Muscle of arm (tissue), 12 donors: Measurements from ENCODE around the gene TNPO2. TPM values are rescaled to one million over a fixed set of nuclear protein-coding genes. Genes with fewer than 3 reads are reported as not detected.
"Not testable (repeated sequence)": the region's sequence is repeated elsewhere in the genome, so short reads cannot be mapped to it uniquely, and the experiment has no call there.

ENCODE experiments used
- DNase-seq: peaks from one replicate; pipeline ENCODE4 v3.0.0-alpha.2; 2013
- polyA plus RNA-seq, 12 donors: library from polyadenylated mRNA; unstranded; fragments of 120-200 nt; gene quantifications; one replicate each; pipeline ENCODE4 v1.2.1, GENCODE V29; 2013; ENCODE audit not compliant: insufficient read length in 12 of 12

Gene TNPO2
- polyA plus RNA-seq, 12 donors, result 37.4 to 93.0 (median 51.3) TPM; not detected in 1

GRCh38 chr19:12708641-12709040 lies 15.1 kb downstream of the TNPO2 start:
- no peak for DNase-seq

- no peak for DNase-seq
Measured at GRCh38 chr19:12706332-12706718, 17.4 kb downstream of the TNPO2 start.

GRCh38 chr19:12705654-12706331 lies 17.9 kb downstream of the TNPO2 start:
- DNase-seq, result no peak

GRCh38 chr19:12705169-12705568 lies 18.6 kb downstream of the TNPO2 start:
- no peak for DNase-seq

GRCh38 chr19:12703046-12703445 lies 20.7 kb downstream of the TNPO2 start:
- peak; percentile 41 for DNase-seq

- no peak for DNase-seq
Measured at GRCh38 chr19:12701596-12702282, 22.0 kb downstream of the TNPO2 start.

- no peak for DNase-seq
Measured at GRCh38 chr19:12698138-12698537, 25.6 kb downstream of the TNPO2 start.

- DNase-seq, result not testable (repeated sequence)
Measured at GRCh38 chr19:12697425-12697824, 26.3 kb downstream of the TNPO2 start.

GRCh38 chr19:12696366-12697335 lies 27.1 kb downstream of the TNPO2 start, which contains the start of gene FBXW9:
FBXW9 (minus strand) TSS chr19:12696631; CDS start chr19:12696581, 50 bp downstream.
- peak; percentile 98 for DNase-seq

GRCh38 chr19:12695997-12696365 lies 27.8 kb downstream of the TNPO2 start:
- DNase-seq, result no peak

GRCh38 chr19:12695514-12695913 lies 28.2 kb downstream of the TNPO2 start:
- no peak for DNase-seq

- DNase-seq, result no peak
Measured at GRCh38 chr19:12695096-12695495, 28.6 kb downstream of the TNPO2 start.

GRCh38 chr19:12694641-12695040 lies 29.1 kb downstream of the TNPO2 start:
- DNase-seq, result no peak

- DNase-seq, result no peak
Measured at GRCh38 chr19:12692960-12693359, 30.8 kb downstream of the TNPO2 start.

GRCh38 chr19:12689581-12690216 lies 34.0 kb downstream of the TNPO2 start:
- DNase-seq, result no peak

- DNase-seq, result no peak
Measured at GRCh38 chr19:12689012-12689411, 34.7 kb downstream of the TNPO2 start.

GRCh38 chr19:12687496-12688196 lies 36.1 kb downstream of the TNPO2 start, which contains the start of gene GNG14:
GNG14 (plus strand) TSS chr19:12687998; CDS start chr19:12688049, 51 bp downstream.
- DNase-seq, result no peak

GRCh38 chr19:12685831-12686230 lies 37.9 kb downstream of the TNPO2 start:
- DNase-seq, result no peak

GRCh38 chr19:12681074-12681987 lies 42.4 kb downstream of the TNPO2 start, which contains the start of gene DHPS:
DHPS (minus strand) TSS chr19:12681880; CDS start chr19:12681766, 114 bp downstream.
- DNase-seq, result peak; percentile 97

- DNase-seq, result no peak
Measured at GRCh38 chr19:12680034-12680433, 43.7 kb downstream of the TNPO2 start.
